Endothelial cell of umbilical vein (primary cell): ENCODE data around the gene MANEAL. TPM values are rescaled to one million over a fixed set of nuclear protein-coding genes. Genes with fewer than 3 reads are reported as not detected.

ENCODE experiments used
- BruUV-seq: library from RNA; stranded (reverse); fragments of 400-500 nt; replicated peaks from 2 replicates; lab custom pipeline; 2021; lab: Mats Ljungman, UMichigan
- CTCF ChIA-PET: fragments of 300-600, 350-600 bp; sonication (Branson Sonifier 250); formaldehyde crosslinking; loops from one replicate; lab custom pipeline; 2021; ENCODE audit warnings: antibody characterized with exemption, inconsistent platforms; lab: Charles Lee
- POLR2A ChIA-PET: fragments of 300-600, 350-600 bp; sonication (Branson Sonifier 250); formaldehyde crosslinking; loops from one replicate; lab custom pipeline; 2021; ENCODE audit warnings: antibody characterized with exemption, inconsistent platforms; lab: Charles Lee
- DNase-seq: peaks from one replicate; pipeline ENCODE4 v3.0.0-alpha.2; 2011; ENCODE audit warnings: low read depth, low spot score
- FAIRE-seq: peaks from 2 replicates; lab custom pipeline; 2011; peaks lifted over from hg19 to GRCh38; lab: Jason Lieb, UNC
- H2AFZ ChIP-seq: 2 replicates; pipeline ENCODE4 v1.6.0; 2012; ENCODE audit warnings: low read depth, low read length, control low read depth, inconsistent platforms
- H3K27ac ChIP-seq: 2 replicates; pipeline ENCODE4 v1.5.1; 2011; ENCODE audit warnings: low read depth, mild to moderate bottlenecking, control low read depth, low read length, moderate library complexity; ENCODE audit not compliant: insufficient read depth
- H3K27me3 ChIP-seq, 2 experiments: 2 replicates each; pipeline versions ENCODE4 v1.6.0 to v1.6.1; 2011; ENCODE audit warnings: low read length in 2 of 2, mixed read lengths in 1 of 2; ENCODE audit not compliant: control insufficient read depth in 2 of 2, insufficient read depth in 2 of 2
- H3K36me3 ChIP-seq, 2 experiments: 2 replicates in 1 of 2; 3 replicates in 1 of 2; pipeline ENCODE4 v1.5.1; 2011; ENCODE audit warnings: low read length in 2 of 2, mild to moderate bottlenecking in 1 of 2, moderate library complexity in 1 of 2; ENCODE audit not compliant: control insufficient read depth in 2 of 2, insufficient read depth in 2 of 2; ENCODE audit errors: extremely low read depth in 1 of 2
- H3K4me1 ChIP-seq: 3 replicates; pipeline ENCODE4 v1.5.1; 2011; ENCODE audit warnings: mild to moderate bottlenecking, low read length; ENCODE audit not compliant: control insufficient read depth, insufficient read depth; ENCODE audit errors: extremely low read depth
- H3K4me2 ChIP-seq: 2 replicates; pipeline ENCODE4 v1.6.1; 2011; ENCODE audit warnings: low read length, control low read depth, mixed read lengths; ENCODE audit not compliant: insufficient read depth
- H3K4me3 ChIP-seq, 3 experiments: fragments of 200-600 bp in 1 of 3; sonication (generic), shearing (Covaris generic) in 1 of 3; replicated peaks in 1 of 3; 2 replicates each; pipeline ENCODE4 v1.5.1; 2011 to 2016; ENCODE audit warnings: control low read depth in 3 of 3, low read length in 3 of 3, mild to moderate bottlenecking in 2 of 3, inconsistent platforms in 1 of 3, low read depth in 1 of 3, moderate library complexity in 1 of 3; ENCODE audit not compliant: insufficient read depth in 1 of 3
- H3K79me2 ChIP-seq: 2 replicates; pipeline ENCODE4 v1.6.0; 2012; ENCODE audit warnings: low read length, inconsistent platforms; ENCODE audit not compliant: control insufficient read depth, insufficient read depth
- H3K9ac ChIP-seq: replicated peaks from 2 replicates; pipeline ENCODE3; 2011; ENCODE audit warnings: low read length, control low read depth; ENCODE audit not compliant: insufficient read depth; ENCODE audit errors: extremely low read depth
- H3K9me1 ChIP-seq: replicated peaks from 3 replicates; pipeline ENCODE4 v1.6.0; 2011; ENCODE audit warnings: mild to moderate bottlenecking, low read length; ENCODE audit not compliant: control insufficient read depth, insufficient read depth; ENCODE audit errors: extremely low read depth
- H3K9me3 ChIP-seq: replicated peaks from 2 replicates; pipeline ENCODE4 v1.5.1; 2012; ENCODE audit warnings: low read length, inconsistent platforms; ENCODE audit not compliant: control insufficient read depth, insufficient read depth
- H4K20me1 ChIP-seq: replicated peaks from 2 replicates; pipeline ENCODE3; 2011; ENCODE audit warnings: mild to moderate bottlenecking, low read length; ENCODE audit not compliant: control insufficient read depth, insufficient read depth; ENCODE audit errors: extremely low read depth
- EZH2 ChIP-seq: IDR thresholded peaks from 2 replicates; pipeline ENCODE4 v1.6.1; 2012; ENCODE audit warnings: borderline replicate concordance, low read depth, mild to moderate bottlenecking, moderate library complexity, low read length, inconsistent platforms; ENCODE audit not compliant: severe bottlenecking
- FOS ChIP-seq: IDR thresholded peaks from 2 replicates; pipeline ENCODE4 v1.6.1; 2011; ENCODE audit warnings: mild to moderate bottlenecking, low read length, moderate library complexity, borderline replicate concordance; ENCODE audit not compliant: insufficient read depth
- GATA2 ChIP-seq: IDR thresholded peaks from 2 replicates; pipeline ENCODE4 v1.7.0; 2011; ENCODE audit warnings: low read depth, mild to moderate bottlenecking, moderate library complexity, mixed read lengths, low read length; ENCODE audit not compliant: insufficient read length, insufficient read depth
- JUN ChIP-seq: IDR thresholded peaks from 2 replicates; pipeline ENCODE4 v1.6.1; 2011; ENCODE audit warnings: borderline replicate concordance, low read depth; ENCODE audit not compliant: insufficient read length, insufficient read depth
- MAX ChIP-seq: IDR thresholded peaks from 2 replicates; pipeline ENCODE4 v1.6.1; 2011; ENCODE audit not compliant: insufficient read depth, insufficient read length
- MYC ChIP-seq: IDR thresholded peaks from one replicate; pipeline ENCODE4 v1.6.1; 2011; ENCODE audit warnings: mild to moderate bottlenecking, low read depth, low read length
- POLR2A ChIP-seq: IDR thresholded peaks from 2 replicates; pipeline ENCODE4 v1.6.1; 2012; ENCODE audit warnings: low read depth, mild to moderate bottlenecking, control low read depth, low read length
- POLR2AphosphoS5 ChIP-seq: IDR thresholded peaks from 2 replicates; pipeline ENCODE4 v1.6.1; 2012; ENCODE audit warnings: low read depth, mild to moderate bottlenecking, control low read depth, low read length, moderate library complexity; ENCODE audit not compliant: insufficient read depth
- dilution Hi-C: fragments of 300-500 bp; cut with MboI; formaldehyde crosslinking; loops from one replicate; pipeline ENCODE4 v1.15.0; 2019; ENCODE audit warnings: low sequenced_read_pairs; ENCODE audit not compliant: extremely low pct_ligation_motif_present
- intact Hi-C: fragments of 100-400 bp; cut with micrococcal nuclease; formaldehyde crosslinking; loops from one replicate; pipeline ENCODE4 v1.10.0; 2022
- polyA plus RNA-seq, 4 experiments: library from polyadenylated mRNA; depleted of rRNA in 3 of 4; stranded (reverse) in 3 of 4; unstranded in 1 of 4; fragments of >200 nt; gene quantifications; 2 replicates each; pipeline versions ENCODE4 v1.2.1 to v1.2.3, GENCODE V29; 2011 to 2012; ENCODE audit warnings: missing spikeins in 1 of 4
- total RNA-seq: library from RNA; stranded (reverse); gene quantifications from 2 replicates; pipeline ENCODE4 v1.2.3, GENCODE V29; 2021
- TF ChIP-seq, protein P1 (sequence below), 2 donors: IDR thresholded peaks; 1 replicate in 1 of 2; 2 replicates in 1 of 2; pipeline ENCODE4 v1.5.1; 2011; ENCODE audit warnings: low read length in 2 of 2, mild to moderate bottlenecking in 2 of 2, moderate library complexity in 2 of 2, control low read depth in 1 of 2, inconsistent platforms in 1 of 2, low read depth in 1 of 2; ENCODE audit not compliant: insufficient read depth in 1 of 2; ENCODE audit errors: extremely low read depth in 1 of 2

The MANEAL gene
- total and polyA plus RNA-seq, 2 donors (not counting 3 experiments of a cell fraction or from before 2014, with no cell fraction given): 0.66 to 1.3 TPM

DNA sequence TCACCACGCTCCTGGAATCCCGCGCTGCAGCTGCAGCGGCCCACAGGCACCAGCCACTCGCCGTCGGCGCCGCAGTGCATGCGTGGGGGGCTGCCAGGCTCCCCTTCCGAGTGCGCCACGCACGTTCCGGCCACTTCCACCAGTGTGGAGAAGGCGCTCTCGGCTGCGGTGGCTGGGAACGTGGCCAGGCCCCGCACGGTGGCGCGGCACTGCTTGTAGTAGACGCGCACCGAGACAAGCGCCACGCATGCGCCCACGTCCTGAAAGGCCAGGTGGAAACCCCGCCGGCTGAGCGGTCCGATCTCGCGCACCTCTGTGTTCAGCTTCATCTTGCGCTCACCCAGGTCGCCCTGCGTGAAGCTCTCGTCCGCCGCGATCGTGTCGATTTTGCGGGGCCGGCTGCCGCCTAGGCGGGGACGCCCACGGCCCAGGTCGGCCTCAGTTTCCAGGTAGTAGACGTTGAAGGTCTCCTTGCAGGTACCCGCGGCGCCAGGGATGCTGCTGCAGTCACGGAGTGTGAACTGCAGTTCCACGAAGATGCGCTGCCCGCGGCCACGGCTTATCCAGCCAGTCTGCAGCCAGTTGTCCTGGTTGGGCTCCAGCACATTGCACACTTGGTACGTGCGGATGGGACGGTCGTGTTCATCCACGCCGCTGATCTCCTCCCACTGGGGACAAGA, 32.1 kb upstream of the MANEAL start:
- H3K36me3 ChIP-seq: no peaks in the 10 kb centered on the region
- H3K27ac ChIP-seq: no peak overlapping the region
- H3K9ac ChIP-seq: no peak overlapping the region
- H4K20me1 ChIP-seq: no peaks in the 10 kb centered on the region
- no peak overlapping the region for H3K4me3 ChIP-seq
- no peaks in the 10 kb centered on the region for H3K79me2 ChIP-seq
- no TSS peak for BruUV-seq
- no peaks in the 10 kb centered on the region for H3K9me3 ChIP-seq
- intact Hi-C loops: no loop called here
- no peaks in the 10 kb centered on the region for H3K4me1 ChIP-seq
- no peak overlapping the region for H2AFZ ChIP-seq
- FAIRE-seq (no peak), DNase-seq (no peak)
- dilution Hi-C loops: no loop called here
- TF ChIP-seq, protein P1, sequence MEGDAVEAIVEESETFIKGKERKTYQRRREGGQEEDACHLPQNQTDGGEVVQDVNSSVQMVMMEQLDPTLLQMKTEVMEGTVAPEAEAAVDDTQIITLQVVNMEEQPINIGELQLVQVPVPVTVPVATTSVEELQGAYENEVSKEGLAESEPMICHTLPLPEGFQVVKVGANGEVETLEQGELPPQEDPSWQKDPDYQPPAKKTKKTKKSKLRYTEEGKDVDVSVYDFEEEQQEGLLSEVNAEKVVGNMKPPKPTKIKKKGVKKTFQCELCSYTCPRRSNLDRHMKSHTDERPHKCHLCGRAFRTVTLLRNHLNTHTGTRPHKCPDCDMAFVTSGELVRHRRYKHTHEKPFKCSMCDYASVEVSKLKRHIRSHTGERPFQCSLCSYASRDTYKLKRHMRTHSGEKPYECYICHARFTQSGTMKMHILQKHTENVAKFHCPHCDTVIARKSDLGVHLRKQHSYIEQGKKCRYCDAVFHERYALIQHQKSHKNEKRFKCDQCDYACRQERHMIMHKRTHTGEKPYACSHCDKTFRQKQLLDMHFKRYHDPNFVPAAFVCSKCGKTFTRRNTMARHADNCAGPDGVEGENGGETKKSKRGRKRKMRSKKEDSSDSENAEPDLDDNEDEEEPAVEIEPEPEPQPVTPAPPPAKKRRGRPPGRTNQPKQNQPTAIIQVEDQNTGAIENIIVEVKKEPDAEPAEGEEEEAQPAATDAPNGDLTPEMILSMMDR (IDR thresholded peaks at IDR 0.05; ENCODE audit: extremely low read depth in 1 of 2, insufficient read depth in 1 of 2, low read depth in 1 of 2, low read length in 2 of 2): no peak
- no peak for TF ChIP-seq POLR2A
- TF ChIP-seq EZH2: no peak
- no peak for TF ChIP-seq FOS
- TF ChIP-seq JUN: no peak
- no peak for TF ChIP-seq MYC
- TF ChIP-seq GATA2: no peak
- TF ChIP-seq MAX: no peak
- no peak for TF ChIP-seq POLR2AphosphoS5
- peaks cover 20 to 24% of the 10 kb centered on the region in 2 experiments for H3K27me3 ChIP-seq
- ChIA-PET CTCF (interaction anchor here (1.2 kb wide), 1 partner anchor 20 kb away, joined by 3 read pairs; no protein-coding TSS in a partner anchor), POLR2A (no interaction called here)
- H3K4me2 ChIP-seq: no peak overlapping the region
- H3K9me1 ChIP-seq: no peaks in the 10 kb centered on the region
